Kidney epithelial cell (primary cell): ENCODE results near the gene APOB. TPM values are rescaled to one million over a fixed set of nuclear protein-coding genes. Genes with fewer than 3 reads are reported as not detected.

Experiments used
- DNase-seq: peaks from one replicate; pipeline ENCODE4 v3.0.0-alpha.2; 2010; ENCODE audit warnings: low read depth
- H3K27me3 ChIP-seq: 2 replicates; pipeline ENCODE4 v1.6.0; 2011; ENCODE audit warnings: low read length; ENCODE audit not compliant: control insufficient read depth, insufficient read depth
- H3K36me3 ChIP-seq: 2 replicates; pipeline ENCODE4 v1.5.1; 2011; ENCODE audit warnings: low read length; ENCODE audit not compliant: control insufficient read depth, insufficient read depth
- H3K4me3 ChIP-seq: 2 replicates; pipeline ENCODE4 v1.5.1; 2011; ENCODE audit warnings: low read depth, mild to moderate bottlenecking, control low read depth, low read length
- CTCF ChIP-seq: IDR thresholded peaks from 2 replicates; pipeline ENCODE4 v1.5.1; 2011; ENCODE audit warnings: mild to moderate bottlenecking, moderate library complexity, low read length, control low read depth, inconsistent platforms; ENCODE audit not compliant: insufficient read depth, poor library complexity, severe bottlenecking
- total RNA-seq: library from RNA; depleted of rRNA; stranded (reverse); fragments of >200 nt; gene quantifications from 2 replicates; pipeline ENCODE4 v1.2.3, GENCODE V29; 2015

APOB gene
- total RNA-seq, 1 donor from 2014 or later: not detected

- no peak for TF ChIP-seq CTCF
- H3K36me3 ChIP-seq: no peaks in the 10 kb centered on the region
- no peaks in the 10 kb centered on the region for H3K27me3 ChIP-seq
- no peak for DNase-seq
- H3K4me3 ChIP-seq: no peak overlapping the region
Observed at GRCh38 chr2:21035974-21036707, 7.7 kb downstream of the APOB start.

GRCh38 chr2:21035282-21035973 lies 8.4 kb downstream of the APOB start:
- Histone ChIP-seq H3K4me3 (no peak overlapping the region), H3K36me3 (no peaks in the 10 kb centered on the region), H3K27me3 (no peaks in the 10 kb centered on the region)
- no peak for DNase-seq
- TF ChIP-seq CTCF: no peak

- no peak for DNase-seq
- Histone ChIP-seq H3K36me3 (no peaks in the 10 kb centered on the region), H3K27me3 (no peaks in the 10 kb centered on the region), H3K4me3 (no peak overlapping the region)
- no peak for TF ChIP-seq CTCF
Observed at GRCh38 chr2:21034972-21035279, 8.9 kb downstream of the APOB start.

- no peak overlapping the region for H3K4me3 ChIP-seq
- no peaks in the 10 kb centered on the region for H3K36me3 ChIP-seq
- no peak for TF ChIP-seq CTCF
- DNase-seq: no peak
- no peaks in the 10 kb centered on the region for H3K27me3 ChIP-seq
Observed at GRCh38 chr2:21034156-21034971, 9.5 kb downstream of the APOB start.

GRCh38 chr2:21033237-21034155 lies 10.4 kb downstream of the APOB start:
- Histone ChIP-seq H3K27me3 (no peaks in the 10 kb centered on the region), H3K36me3 (no peaks in the 10 kb centered on the region), H3K4me3 (no peak overlapping the region)
- DNase-seq: no peak
- no peak for TF ChIP-seq CTCF
